Chondrocyte (in vitro differentiated cells): ENCODE results near the gene NECAB3. TPM values are rescaled to one million over a fixed set of nuclear protein-coding genes. Genes with fewer than 3 reads are reported as not detected.
"Not testable (repeated sequence)": the region's sequence is repeated elsewhere in the genome, so short reads cannot be mapped to it uniquely, and the experiment has no call there.

Experiments
- DNase-seq: peaks from one replicate; pipeline ENCODE4 v3.0.0; 2021; ENCODE audit warnings: mixed read lengths, low spot score
- H3K27ac Mint-ChIP-seq: one replicate; pipeline ENCODE4 v1.8.0; 2021; ENCODE audit warnings: mild to moderate bottlenecking, moderate library complexity, mixed read lengths; ENCODE audit not compliant: unreplicated experiment
- H3K27me3 Mint-ChIP-seq: 2 replicates; pipeline ENCODE4 v1.8.0; 2021; ENCODE audit warnings: low read depth, mixed read lengths
- H3K36me3 Mint-ChIP-seq: 2 replicates; pipeline ENCODE4 v1.8.0; 2021; ENCODE audit warnings: low read depth, mixed read lengths
- H3K4me1 Mint-ChIP-seq: 2 replicates; pipeline ENCODE4 v1.8.0; 2021; ENCODE audit warnings: low read depth, mild to moderate bottlenecking, mixed read lengths
- H3K4me3 Mint-ChIP-seq: one replicate; pipeline ENCODE4 v1.8.0; 2021; ENCODE audit warnings: mild to moderate bottlenecking, moderate library complexity, mixed read lengths; ENCODE audit not compliant: unreplicated experiment
- H3K9me3 Mint-ChIP-seq: 2 replicates; pipeline ENCODE4 v1.8.0; 2021; ENCODE audit warnings: low read depth, mixed read lengths
- total RNA-seq: library from RNA; stranded (reverse); gene quantifications from 3 replicates; pipeline ENCODE4 v1.2.1, GENCODE V29; 2021
- TF ChIP-seq, protein P1 (sequence below): fragments of 200-600 bp; sonication (generic); IDR thresholded peaks from 2 replicates; pipeline ENCODE4 v1.5.0; 2021; ENCODE audit warnings: antibody characterized with exemption, mild to moderate bottlenecking, moderate library complexity

NECAB3 gene
- total RNA-seq, 1 donor from 2014 or later = 32.5 TPM

DNA sequence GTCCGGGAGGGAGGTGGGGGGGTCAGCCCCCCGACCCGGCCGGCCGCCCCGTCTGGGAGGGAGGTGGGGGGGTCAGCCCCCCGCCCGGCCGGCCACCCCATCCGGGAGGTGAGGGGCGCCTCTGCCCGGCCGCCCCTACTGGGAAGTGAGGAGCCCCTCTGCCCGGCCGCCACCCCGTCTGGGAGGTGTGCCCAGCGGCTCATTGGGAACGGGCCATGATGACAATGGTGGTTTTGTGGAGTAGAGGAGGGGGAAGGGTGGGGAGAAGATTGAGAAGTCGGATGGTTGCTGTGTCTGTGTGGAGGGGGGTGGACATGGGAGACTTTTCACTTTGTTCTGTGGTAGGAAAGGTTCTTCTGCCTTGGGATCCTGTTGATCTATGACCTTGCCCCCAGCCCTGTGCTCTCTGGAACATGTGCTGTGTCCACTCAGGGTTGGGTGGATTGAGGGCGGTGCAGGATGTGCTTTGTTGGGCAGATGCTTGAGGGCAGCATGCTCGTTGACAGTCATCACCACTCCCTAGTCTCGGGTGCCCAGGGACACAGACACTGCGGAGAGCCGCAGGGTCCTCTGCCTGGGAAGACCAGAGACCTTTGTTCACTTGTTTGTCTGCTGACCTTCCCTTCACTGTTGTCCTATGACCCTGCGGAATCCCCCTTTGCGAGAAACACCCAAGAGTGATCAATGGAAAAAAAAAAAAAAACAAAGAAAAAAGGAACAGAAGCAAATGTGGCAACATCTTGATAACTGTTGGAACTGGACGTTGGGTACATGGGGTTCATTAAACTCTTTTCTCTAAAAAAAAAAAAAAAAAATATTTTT is 27.6 kb upstream of the NECAB3 start:
- H3K27me3 Mint-ChIP-seq = no peaks in the 10 kb centered on the region

DNA sequence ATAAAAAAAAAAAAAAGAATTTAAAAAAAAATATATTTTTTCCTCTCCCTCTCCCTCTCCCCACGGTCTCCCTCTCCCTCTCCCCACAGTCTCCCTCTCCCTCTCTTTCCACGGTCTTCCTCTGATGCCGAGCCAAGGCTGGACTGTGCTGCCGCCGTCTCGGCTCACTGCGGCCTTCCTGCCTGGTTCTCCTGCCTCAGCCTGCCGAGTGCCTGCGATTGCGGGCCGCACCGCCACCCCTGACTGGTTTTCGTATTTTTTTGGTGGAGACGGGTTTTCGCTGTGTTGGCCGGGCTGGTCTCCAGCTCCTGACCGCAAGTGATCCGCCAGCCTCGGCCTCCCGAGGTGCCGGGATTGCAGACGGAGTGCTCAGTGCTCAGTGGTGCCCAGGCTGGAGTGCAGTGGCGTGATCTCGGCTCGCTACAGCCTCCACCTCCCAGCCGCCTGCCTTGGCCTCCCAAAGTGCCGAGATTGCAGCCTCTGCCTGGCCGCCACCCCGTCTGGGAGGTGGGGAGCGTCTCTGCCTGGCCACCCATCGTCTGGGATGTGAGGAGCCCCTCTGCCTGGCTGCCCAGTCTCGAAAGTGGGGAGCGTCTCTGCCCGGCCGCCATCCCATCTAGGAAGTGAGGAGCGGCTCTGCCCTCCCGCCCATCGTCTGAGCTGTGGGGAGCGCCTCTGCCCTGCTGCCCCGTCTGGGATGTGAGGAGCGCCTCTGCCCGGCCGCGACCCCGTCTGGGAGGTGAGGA is 26.6 kb upstream of the NECAB3 start:
- H3K4me1 Mint-ChIP-seq, DNase-seq, H3K27ac Mint-ChIP-seq, H3K36me3 Mint-ChIP-seq, H3K27me3 Mint-ChIP-seq, H3K4me3 Mint-ChIP-seq, H3K9me3 Mint-ChIP-seq: not testable (repeated sequence)

More for the DNA sequence above, 27.6 kb upstream of the NECAB3 start:
- no peak for DNase-seq
- TF ChIP-seq, protein P1, sequence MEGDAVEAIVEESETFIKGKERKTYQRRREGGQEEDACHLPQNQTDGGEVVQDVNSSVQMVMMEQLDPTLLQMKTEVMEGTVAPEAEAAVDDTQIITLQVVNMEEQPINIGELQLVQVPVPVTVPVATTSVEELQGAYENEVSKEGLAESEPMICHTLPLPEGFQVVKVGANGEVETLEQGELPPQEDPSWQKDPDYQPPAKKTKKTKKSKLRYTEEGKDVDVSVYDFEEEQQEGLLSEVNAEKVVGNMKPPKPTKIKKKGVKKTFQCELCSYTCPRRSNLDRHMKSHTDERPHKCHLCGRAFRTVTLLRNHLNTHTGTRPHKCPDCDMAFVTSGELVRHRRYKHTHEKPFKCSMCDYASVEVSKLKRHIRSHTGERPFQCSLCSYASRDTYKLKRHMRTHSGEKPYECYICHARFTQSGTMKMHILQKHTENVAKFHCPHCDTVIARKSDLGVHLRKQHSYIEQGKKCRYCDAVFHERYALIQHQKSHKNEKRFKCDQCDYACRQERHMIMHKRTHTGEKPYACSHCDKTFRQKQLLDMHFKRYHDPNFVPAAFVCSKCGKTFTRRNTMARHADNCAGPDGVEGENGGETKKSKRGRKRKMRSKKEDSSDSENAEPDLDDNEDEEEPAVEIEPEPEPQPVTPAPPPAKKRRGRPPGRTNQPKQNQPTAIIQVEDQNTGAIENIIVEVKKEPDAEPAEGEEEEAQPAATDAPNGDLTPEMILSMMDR = no peak
- Mint-ChIP-seq H3K27ac (no peak overlapping the region), H3K4me3 (no peak overlapping the region), H3K9me3 (no peaks in the 10 kb centered on the region), H3K4me1 (no peaks in the 10 kb centered on the region), H3K36me3 (no peaks in the 10 kb centered on the region)

DNA sequence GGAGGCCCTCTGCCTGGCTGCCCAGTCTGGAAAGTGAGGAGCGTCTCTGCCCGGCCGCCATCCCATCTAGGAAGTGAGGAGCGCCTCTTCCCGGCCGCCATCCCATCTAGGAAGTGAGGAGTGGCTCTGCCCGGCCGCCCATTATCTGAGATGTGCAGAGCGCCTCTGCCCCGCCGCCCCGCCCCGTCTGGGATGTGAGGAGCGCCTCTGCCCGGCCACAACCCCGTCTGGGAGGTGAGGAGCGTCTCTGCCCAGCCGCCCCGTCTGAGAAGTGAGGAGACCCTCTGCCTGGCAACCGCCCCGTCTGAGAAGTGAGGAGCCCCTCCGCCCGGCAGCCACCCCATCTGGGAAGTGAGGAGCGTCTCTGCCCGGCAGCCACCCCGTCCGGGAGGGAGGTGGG is 24.7 kb upstream of the NECAB3 start:
- not testable (repeated sequence) for DNase-seq, H3K4me3 Mint-ChIP-seq, H3K4me1 Mint-ChIP-seq

DNA sequence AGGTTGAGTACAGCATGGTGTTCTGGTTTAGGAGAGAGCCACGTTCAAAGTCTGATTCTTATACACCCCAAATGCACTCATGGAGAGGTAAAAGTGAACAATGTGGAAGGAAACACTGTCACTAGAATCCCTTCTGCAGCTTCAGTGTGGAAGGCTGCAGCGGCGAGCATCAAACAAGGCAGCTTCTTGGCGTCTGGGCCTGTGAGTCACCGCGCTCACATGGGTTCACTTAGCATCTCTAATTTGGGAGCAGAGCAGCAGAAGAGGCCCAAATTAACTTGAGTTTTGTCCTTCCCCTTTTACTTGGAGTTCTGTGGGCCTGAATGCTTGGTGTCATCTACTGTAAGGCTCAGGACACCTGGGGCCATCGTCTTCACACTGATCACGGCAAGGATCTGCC is 22.9 kb upstream of the NECAB3 start:
- DNase-seq = no peak
- Mint-ChIP-seq H3K9me3 (no peaks in the 10 kb centered on the region), H3K4me3 (no peak overlapping the region), H3K27ac (no peak overlapping the region), H3K27me3 (no peaks in the 10 kb centered on the region), H3K4me1 (no peaks in the 10 kb centered on the region), H3K36me3 (no peaks in the 10 kb centered on the region)
- TF ChIP-seq, protein P1 = no peak

More for the DNA sequence above, 24.7 kb upstream of the NECAB3 start:
- H3K9me3 Mint-ChIP-seq, H3K36me3 Mint-ChIP-seq, H3K27ac Mint-ChIP-seq, H3K27me3 Mint-ChIP-seq: not testable (repeated sequence)

DNA sequence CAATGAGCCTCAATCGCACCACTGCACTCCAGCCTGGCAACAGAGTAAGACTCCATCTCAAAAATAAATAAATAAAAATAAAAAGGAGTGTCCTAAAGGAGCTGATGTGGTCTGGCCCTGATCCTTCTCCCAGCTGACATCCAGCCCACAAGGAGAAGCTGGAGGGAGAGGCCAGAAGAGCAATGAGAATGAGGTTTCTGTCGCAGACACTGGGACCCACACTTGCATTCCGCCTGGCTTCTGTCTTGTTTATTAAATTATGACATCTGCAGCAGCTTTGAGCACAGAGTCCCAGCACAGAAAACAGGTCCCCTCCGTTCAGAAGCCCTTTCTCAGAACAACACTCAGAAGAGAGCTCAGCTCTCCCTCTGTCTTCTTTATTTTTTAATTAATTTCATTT is 22.2 kb upstream of the NECAB3 start:
- Mint-ChIP-seq H3K4me3 (no peak overlapping the region), H3K27ac (no peak overlapping the region), H3K4me1 (no peaks in the 10 kb centered on the region), H3K36me3 (no peaks in the 10 kb centered on the region), H3K27me3 (no peaks in the 10 kb centered on the region), H3K9me3 (no peaks in the 10 kb centered on the region)
- no peak for DNase-seq
- TF ChIP-seq, protein P1 = no peak

DNA sequence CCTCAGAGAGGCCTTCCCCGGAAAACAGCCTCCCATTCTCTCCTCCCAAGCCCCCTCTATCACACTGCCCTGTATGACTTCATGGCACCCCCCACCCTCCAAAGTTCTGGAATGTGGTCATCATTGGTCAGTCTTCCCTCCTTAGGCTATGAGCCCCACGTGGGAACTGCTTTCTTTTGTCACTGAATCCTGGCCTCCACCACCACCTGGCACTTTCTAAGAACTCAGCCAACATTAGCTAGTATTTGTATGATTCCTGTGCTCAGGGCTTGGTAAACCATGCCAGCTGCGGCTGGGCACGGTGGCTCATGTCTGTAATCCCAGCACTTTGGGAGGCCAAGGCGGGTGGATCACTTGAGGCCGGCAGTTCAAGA is 20.4 kb upstream of the NECAB3 start:
- TF ChIP-seq, protein P1 = no peak
- Mint-ChIP-seq H3K4me1 (peaks cover 3% of the 10 kb centered on the region), H3K36me3 (no peaks in the 10 kb centered on the region), H3K27me3 (no peaks in the 10 kb centered on the region), H3K4me3 (no peak overlapping the region), H3K9me3 (no peaks in the 10 kb centered on the region), H3K27ac (no peak overlapping the region)
- no peak for DNase-seq
